ES-I3 (cell line): ENCODE data around the gene HNF4A.

ENCODE experiments used
- H3K36me3 ChIP-seq: 2 replicates; pipeline ENCODE4 v1.6.1; 2013; ENCODE audit warnings: mild to moderate bottlenecking, low read length, control low read depth, moderate library complexity; ENCODE audit not compliant: insufficient read depth
- H3K4me1 ChIP-seq: 2 replicates; pipeline ENCODE4 v1.6.1; 2013; ENCODE audit warnings: mild to moderate bottlenecking, control low read depth, low read length; ENCODE audit not compliant: insufficient read depth
- H3K9ac ChIP-seq: 2 replicates; pipeline ENCODE4 v1.6.1; 2013; ENCODE audit warnings: low read depth, mild to moderate bottlenecking, low read length, moderate library complexity
- H3K9me3 ChIP-seq: 2 replicates; pipeline ENCODE4 v1.6.1; 2013; ENCODE audit warnings: mild to moderate bottlenecking, low read length, moderate library complexity; ENCODE audit not compliant: control insufficient read depth, insufficient read depth

Gene HNF4A

DNA sequence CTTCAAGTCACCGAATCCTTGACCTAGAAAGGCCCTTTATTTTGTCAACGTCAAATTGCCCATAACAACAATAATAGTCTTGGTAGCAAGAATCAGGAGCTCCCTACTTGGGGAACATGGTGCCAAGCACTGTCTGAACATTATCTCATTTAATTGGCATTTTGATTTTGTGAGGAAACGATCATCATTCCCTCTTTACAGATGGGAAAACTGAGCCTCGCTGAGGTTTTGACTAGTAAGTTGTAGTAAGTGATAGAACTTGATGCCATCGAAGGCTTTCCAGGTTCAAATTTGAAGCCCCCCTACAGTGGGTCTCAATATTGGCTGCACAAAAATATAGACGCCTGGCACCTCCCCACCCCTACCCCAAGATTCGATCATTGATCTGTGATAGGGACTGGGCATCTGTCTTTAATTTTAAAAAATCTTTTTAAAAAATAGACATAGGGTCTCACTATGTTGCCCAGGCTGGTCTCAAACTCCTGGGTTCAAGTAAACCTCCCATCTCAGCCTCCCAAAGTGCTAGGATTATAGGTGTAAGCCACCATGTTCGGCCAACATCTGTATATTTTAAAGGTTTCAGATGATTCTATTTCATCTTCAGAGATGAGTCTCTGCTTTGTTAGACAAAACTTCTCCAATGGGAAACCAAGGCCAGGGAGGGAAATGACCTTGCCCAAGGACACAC, 36.7 kb downstream of the HNF4A start:
- no peak overlapping the region for H3K9ac ChIP-seq
- H3K9me3 ChIP-seq: no peaks in the 10 kb centered on the region
- no peaks in the 10 kb centered on the region for H3K36me3 ChIP-seq
- no peaks in the 10 kb centered on the region for H3K4me1 ChIP-seq

DNA sequence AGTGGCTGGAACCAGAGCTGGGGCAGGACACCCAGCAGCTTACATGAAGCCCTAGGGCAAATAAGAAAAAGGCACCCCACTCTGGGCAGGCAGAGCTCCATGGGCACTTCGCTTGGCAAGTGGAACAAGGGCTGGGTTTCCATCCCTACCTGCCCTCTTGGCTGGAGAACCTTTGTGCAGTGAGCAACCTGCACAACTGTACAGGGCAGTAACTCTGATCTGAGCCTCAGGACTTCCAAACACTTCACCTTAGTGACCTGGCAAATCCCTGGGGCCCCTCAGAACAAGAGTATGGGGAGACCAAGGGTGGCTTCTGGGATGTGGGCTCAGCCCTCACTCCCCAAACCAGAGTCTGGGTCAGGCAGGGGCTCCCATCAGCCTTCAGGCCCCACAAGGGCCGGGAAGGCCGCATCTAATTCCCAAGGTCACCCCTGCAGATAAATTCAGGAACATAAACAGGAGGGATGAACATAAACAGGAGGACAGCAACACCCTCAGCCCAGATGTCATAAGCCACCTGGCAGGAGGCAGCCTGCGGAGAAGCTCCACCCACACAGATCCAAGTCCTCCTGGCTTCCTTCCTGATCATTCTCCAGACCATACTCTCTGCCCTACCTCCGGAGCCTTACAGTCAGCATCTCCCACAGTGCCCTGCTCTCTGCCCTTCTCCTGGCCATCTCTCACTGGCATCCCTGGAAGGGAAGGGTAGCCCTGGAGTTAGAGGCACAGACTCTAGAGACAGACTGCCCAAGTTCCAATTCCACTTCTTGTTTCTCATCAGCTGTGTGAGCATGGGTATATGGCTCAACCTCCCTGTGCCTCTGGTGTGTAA, 37.5 kb downstream of the HNF4A start:
- H3K9me3 ChIP-seq: no peaks in the 10 kb centered on the region
- H3K36me3 ChIP-seq: no peaks in the 10 kb centered on the region
- no peak overlapping the region for H3K9ac ChIP-seq
- H3K4me1 ChIP-seq: no peaks in the 10 kb centered on the region

GRCh38 chr20:44393608-44394451, 38.3 kb downstream of the HNF4A start:
- no peaks in the 10 kb centered on the region for H3K9me3 ChIP-seq
- no peaks in the 10 kb centered on the region for H3K4me1 ChIP-seq
- no peak overlapping the region for H3K9ac ChIP-seq
- H3K36me3 ChIP-seq: no peaks in the 10 kb centered on the region

GRCh38 chr20:44394452-44394701, 38.9 kb downstream of the HNF4A start:
- Histone ChIP-seq H3K4me1 (no peaks in the 10 kb centered on the region), H3K9me3 (no peaks in the 10 kb centered on the region), H3K9ac (no peak overlapping the region), H3K36me3 (no peaks in the 10 kb centered on the region)

GRCh38 chr20:44394702-44395460, 39.4 kb downstream of the HNF4A start:
- Histone ChIP-seq H3K9me3 (no peaks in the 10 kb centered on the region), H3K4me1 (no peaks in the 10 kb centered on the region), H3K9ac (no peak overlapping the region), H3K36me3 (no peaks in the 10 kb centered on the region)

DNA sequence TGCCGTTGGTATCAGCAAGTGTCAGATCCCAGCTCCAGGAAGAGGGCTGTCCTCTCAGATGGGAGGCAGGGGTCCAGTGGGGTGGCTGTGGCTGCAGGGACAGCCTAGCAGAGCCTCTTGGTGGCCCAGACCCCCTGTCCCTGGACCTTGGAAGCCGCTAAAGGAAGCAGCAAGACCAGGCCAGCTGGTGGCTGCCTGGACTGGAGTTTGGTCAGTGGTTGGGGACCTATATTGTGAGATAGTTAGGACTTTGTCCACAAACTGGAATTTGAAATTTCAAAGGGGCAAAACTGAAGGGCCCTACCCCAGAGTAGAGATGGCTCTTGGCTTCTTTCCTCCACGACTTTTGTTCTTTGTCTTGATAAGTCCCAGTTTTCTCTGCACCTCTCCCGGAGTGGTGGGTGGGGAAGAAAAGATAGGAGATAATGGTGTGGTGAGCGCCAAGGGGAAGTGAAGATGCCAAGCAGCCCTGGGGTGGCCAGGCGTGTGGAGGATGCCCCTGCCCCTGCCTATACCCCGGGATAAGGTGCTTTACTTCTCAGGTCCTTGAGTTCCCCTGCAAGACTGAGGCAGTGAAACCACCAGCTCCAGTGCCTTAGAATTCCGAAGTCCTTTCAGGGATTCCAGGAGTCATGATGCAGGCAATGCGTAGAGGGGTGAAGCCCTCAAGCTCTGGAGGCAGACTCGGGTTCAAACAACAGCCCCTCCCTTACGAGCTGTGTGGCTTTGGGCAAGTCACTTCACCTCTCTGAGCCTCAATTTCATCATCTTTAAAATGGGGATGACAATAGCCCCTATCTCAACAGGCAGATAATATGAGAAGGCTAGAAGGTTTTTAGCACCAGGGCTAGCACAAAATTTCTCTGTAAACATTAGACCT, 40.2 kb downstream of the HNF4A start:
- Histone ChIP-seq H3K36me3 (no peaks in the 10 kb centered on the region), H3K4me1 (no peaks in the 10 kb centered on the region), H3K9me3 (no peaks in the 10 kb centered on the region), H3K9ac (no peak overlapping the region)

DNA sequence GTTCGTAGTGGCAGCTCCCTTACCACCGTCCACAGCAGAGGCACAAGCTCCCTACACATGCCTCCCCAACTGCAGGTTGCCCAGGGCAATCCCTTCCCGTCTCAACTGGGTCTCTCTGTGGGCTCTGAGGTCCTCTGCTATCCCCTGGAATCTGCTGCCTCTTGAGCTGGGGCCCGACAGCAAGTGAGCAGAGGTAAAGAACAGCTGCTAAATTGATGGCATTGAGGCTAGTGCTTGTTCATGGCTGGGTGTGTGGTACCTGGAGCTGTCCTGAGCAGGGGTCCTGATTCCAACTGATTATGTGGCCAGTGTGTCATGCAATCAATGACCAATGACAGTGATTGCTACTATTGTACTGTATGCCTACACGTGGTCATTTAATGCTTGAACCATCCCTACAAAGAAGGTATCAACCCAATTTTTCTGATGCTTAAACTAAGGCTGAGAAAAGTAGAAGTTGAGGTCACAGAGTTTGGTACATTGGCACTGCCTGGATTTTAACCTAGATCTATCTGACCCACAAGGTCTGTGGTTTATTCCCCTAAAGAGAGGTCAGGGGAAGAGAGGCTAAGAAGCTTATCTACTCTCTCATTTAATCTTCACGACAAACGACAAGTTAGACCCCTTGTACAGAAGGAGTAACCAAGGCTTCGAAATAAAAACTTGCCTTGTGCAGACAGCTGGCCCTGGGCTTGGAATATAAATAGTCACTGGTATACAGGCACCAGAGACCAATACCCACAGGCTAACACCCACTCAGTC, 41.1 kb downstream of the HNF4A start:
- no peaks in the 10 kb centered on the region for H3K9me3 ChIP-seq
- no peaks in the 10 kb centered on the region for H3K36me3 ChIP-seq
- no peak overlapping the region for H3K9ac ChIP-seq
- no peaks in the 10 kb centered on the region for H3K4me1 ChIP-seq

- no peaks in the 10 kb centered on the region for H3K36me3 ChIP-seq
- no peak overlapping the region for H3K9ac ChIP-seq
- no peaks in the 10 kb centered on the region for H3K4me1 ChIP-seq
- no peaks in the 10 kb centered on the region for H3K9me3 ChIP-seq
These were observed 42.8 kb downstream of the HNF4A start for GRCh38 chr20:44398335-44398734.

DNA sequence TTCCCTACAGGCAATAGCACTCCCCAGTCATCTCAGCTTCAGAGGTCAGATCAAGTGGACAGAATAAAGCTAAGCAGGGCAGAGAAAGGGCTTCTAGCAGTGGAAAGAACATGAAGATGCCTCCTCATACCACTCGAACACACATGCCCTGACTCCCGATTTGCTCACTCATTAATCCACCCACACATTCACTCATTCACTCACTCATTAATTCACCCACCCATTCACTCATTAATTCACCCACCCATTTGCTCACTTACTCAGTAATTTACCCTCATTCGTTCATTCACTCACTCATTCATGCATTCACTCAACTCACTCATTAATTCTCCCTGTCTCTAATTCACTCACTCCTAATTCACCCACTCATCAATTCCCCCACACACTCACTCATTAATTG, 43.9 kb downstream of the HNF4A start:
- H3K4me1 ChIP-seq: no peaks in the 10 kb centered on the region
- no peaks in the 10 kb centered on the region for H3K36me3 ChIP-seq
- no peak overlapping the region for H3K9ac ChIP-seq
- H3K9me3 ChIP-seq: no peaks in the 10 kb centered on the region

- Histone ChIP-seq H3K9ac (no peak overlapping the region), H3K4me1 (no peaks in the 10 kb centered on the region), H3K36me3 (no peaks in the 10 kb centered on the region)
These were observed 45.1 kb downstream of the HNF4A start for GRCh38 chr20:44400671-44400969.

DNA sequence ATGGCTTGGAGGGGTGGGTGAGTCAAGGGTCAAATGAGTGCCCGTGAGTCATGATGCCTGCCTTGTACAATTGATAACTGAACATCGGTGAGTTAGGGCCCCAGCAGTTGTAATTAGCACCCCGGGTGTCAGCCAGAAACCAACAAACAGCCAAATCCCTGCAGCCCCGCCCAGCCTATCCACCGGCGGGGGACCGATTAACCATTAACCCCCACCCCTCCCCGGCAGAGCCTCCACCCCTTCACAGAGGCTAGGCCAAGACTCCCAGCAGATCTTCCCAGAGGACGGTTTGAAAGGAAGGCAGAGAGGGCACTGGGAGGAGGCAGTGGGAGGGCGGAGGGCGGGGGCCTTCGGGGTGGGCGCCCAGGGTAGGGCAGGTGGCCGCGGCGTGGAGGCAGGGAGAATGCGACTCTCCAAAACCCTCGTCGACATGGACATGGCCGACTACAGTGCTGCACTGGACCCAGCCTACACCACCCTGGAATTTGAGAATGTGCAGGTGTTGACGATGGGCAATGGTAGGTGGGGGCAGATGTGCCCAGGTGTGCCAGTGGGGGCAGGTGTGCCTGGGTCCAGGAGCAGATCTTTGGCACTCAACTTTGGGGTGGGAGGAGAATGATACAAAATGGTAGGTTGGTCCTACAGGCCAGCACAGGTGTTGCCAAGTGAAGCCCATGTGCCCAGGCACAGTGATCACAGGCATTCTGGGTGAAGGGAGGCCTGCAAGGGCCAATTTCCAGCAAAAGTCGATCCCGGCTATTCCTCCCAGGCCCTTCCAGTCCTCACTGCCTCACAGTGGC, 45.7 kb downstream of the HNF4A start:
- no peaks in the 10 kb centered on the region for H3K36me3 ChIP-seq
- H3K9ac ChIP-seq: no peak overlapping the region
- no peaks in the 10 kb centered on the region for H3K4me1 ChIP-seq
- H3K9me3 ChIP-seq: no peaks in the 10 kb centered on the region

More at GRCh38 chr20:44400671-44400969, 45.1 kb downstream of the HNF4A start:
- no peaks in the 10 kb centered on the region for H3K9me3 ChIP-seq

GRCh38 chr20:44401770-44402390, 46.4 kb downstream of the HNF4A start:
- Histone ChIP-seq H3K9ac (no peak overlapping the region), H3K4me1 (no peaks in the 10 kb centered on the region), H3K36me3 (no peaks in the 10 kb centered on the region), H3K9me3 (no peaks in the 10 kb centered on the region)
